Fibroblast of peridontal ligament (primary cell): ENCODE measurements around the gene PCDHGA1.
"Not testable (repeated sequence)": the region's sequence is repeated elsewhere in the genome, so short reads cannot be mapped to it uniquely, and the experiment has no call there.

ENCODE experiments used
- DNase-seq: peaks from one replicate; pipeline ENCODE4 v3.0.0-alpha.2; 2010; ENCODE audit errors: extremely low read depth

PCDHGA1 gene

GRCh38 chr5:141409598-141410306, 79.4 kb downstream of the PCDHGA1 start:
- no peak for DNase-seq

GRCh38 chr5:141411575-141411974, 81.3 kb downstream of the PCDHGA1 start:
- DNase-seq = no peak

GRCh38 chr5:141412854-141413539, 82.7 kb downstream of the PCDHGA1 start, which contains the start of gene PCDHGA10:
Gene PCDHGA10 (plus strand): TSS chr5:141412987. CDS start chr5:141413176, 189 bp downstream.
- DNase-seq = peak; percentile 84

GRCh38 chr5:141413540-141414069, 83.3 kb downstream of the PCDHGA1 start:
- no peak for DNase-seq

- DNase-seq = not testable (repeated sequence)
Observed at GRCh38 chr5:141414548-141415274, 84.4 kb downstream of the PCDHGA1 start.

GRCh38 chr5:141415275-141415618, 84.9 kb downstream of the PCDHGA1 start:
- not testable (repeated sequence) for DNase-seq

GRCh38 chr5:141417494-141418172, 87.3 kb downstream of the PCDHGA1 start, which contains the start of gene PCDHGB7:
Gene PCDHGB7 (plus strand): TSS chr5:141417677. CDS start chr5:141417860, 183 bp downstream.
- DNase-seq = peak; percentile 76

DNA sequence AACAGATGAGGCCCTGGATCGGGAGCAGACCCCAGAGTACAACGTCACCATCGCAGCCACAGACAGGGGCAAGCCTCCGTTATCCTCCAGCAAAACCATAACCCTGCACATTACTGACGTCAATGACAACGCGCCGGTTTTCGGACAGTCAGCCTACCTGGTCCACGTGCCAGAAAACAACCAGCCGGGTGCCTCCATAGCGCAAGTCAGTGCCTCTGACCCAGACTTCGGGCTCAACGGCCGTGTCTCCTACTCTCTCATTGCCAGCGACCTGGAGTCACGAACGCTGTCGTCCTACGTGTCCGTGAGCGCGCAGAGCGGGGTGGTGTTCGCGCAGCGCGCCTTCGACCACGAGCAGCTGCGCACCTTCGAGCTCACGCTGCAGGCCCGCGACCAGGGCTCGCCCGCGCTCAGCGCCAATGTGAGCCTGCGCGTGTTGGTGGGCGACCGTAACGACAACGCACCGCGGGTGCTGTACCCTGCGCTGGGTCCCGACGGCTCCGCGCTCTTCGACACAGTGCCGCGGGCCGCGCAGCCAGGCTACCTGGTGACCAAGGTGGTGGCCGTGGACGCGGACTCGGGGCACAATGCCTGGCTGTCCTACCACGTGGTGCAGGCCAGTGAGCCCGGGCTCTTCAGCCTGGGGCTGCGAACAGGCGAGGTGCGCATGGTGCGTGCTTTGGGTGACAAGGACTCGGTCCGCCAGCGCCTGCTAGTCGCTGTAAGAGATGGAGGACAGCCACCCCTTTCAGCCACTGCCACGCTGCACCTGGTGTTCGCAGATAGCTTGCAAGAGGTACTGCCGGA, 89.0 kb downstream of the PCDHGA1 start:
- DNase-seq = no peak

- DNase-seq = peak; percentile 67
Observed at GRCh38 chr5:141420855-141421488, 90.7 kb downstream of the PCDHGA1 start, which contains the start of gene PCDHGA11. Gene PCDHGA11 (plus strand): TSS chr5:141421051. CDS start chr5:141421228, 177 bp downstream.

DNA sequence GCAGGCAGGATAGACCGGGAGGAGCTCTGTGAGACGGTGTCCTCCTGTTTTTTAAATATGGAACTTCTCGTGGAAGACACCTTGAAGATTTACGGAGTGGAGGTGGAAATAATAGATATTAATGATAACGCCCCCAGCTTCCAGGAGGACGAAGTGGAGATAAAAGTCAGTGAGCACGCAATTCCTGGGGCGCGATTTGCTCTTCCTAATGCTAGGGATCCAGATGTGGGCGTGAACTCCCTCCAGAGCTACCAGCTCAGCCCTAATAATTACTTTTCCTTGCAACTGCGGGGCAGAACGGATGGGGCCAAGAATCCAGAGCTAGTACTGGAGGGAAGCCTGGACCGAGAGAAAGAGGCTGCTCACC, 91.2 kb downstream of the PCDHGA1 start:
- DNase-seq = no peak

- no peak for DNase-seq
Observed at GRCh38 chr5:141422742-141423291, 92.5 kb downstream of the PCDHGA1 start.

GRCh38 chr5:141427783-141428426, 97.6 kb downstream of the PCDHGA1 start:
- DNase-seq = no peak

GRCh38 chr5:141430332-141431113, 100.2 kb downstream of the PCDHGA1 start, which contains the start of gene PCDHGA12:
Gene PCDHGA12 (plus strand): TSS chr5:141430507. CDS start chr5:141430760, 253 bp downstream.
- DNase-seq = peak; percentile 88

GRCh38 chr5:141431286-141431685, 101.0 kb downstream of the PCDHGA1 start:
- no peak for DNase-seq

- DNase-seq = not testable (repeated sequence)
Observed at GRCh38 chr5:141432308-141432707, 102.0 kb downstream of the PCDHGA1 start.

DNA sequence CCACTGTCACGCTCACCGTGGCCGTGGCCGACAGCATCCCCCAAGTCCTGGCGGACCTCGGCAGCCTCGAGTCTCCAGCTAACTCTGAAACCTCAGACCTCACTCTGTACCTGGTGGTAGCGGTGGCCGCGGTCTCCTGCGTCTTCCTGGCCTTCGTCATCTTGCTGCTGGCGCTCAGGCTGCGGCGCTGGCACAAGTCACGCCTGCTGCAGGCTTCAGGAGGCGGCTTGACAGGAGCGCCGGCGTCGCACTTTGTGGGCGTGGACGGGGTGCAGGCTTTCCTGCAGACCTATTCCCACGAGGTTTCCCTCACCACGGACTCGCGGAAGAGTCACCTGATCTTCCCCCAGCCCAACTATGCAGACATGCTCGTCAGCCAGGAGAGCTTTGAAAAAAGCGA, 102.4 kb downstream of the PCDHGA1 start:
- not testable (repeated sequence) for DNase-seq

DNA sequence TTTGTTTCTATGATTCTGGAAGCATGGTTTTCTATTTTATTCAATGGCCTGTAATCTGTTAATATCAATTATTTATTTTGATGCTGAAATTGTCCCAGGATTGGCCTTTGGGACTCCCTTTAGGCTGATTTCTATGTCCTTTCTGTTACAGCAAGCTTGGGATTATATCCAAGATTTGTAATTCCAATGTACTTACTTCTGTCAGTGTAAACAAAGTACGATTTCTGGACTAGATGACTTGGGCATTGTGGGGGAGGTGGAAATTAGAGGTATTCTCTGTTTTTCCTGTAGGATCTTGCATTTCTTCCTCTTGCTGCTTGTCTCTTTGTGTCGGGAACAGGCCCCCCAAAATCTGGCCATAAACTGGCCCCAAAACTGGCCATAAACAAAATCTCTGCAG, 103.7 kb downstream of the PCDHGA1 start:
- DNase-seq = peak; percentile 42

- DNase-seq = no peak
Observed at GRCh38 chr5:141437221-141437620, 106.9 kb downstream of the PCDHGA1 start.
